Lower lobe of right lung (tissue), 2 donors: ENCODE measurements around the gene PHF8. TPM values are rescaled to one million over a fixed set of nuclear protein-coding genes. Genes with fewer than 3 reads are reported as not detected.

ENCODE experiments used
- ATAC-seq, 2 donors: fragments of 200-7000 bp; cut with Tn5 transposase; one replicate each; pipeline ENCODE4 v1.9.1; 2020 to 2022; ENCODE audit warnings: mild to moderate bottlenecking in 2 of 2, moderate library complexity in 2 of 2
- DNase-seq: peaks from one replicate; pipeline ENCODE4 v3.0.0-alpha.2; 2020
- H3K27ac ChIP-seq: fragments of 200-600 bp; one replicate; pipeline ENCODE4 v1.8.0; 2022
- H3K27me3 ChIP-seq: fragments of 200-600 bp; one replicate; pipeline ENCODE4 v1.8.0; 2022; ENCODE audit warnings: low read depth
- H3K36me3 ChIP-seq: fragments of 200-600 bp; one replicate; pipeline ENCODE4 v1.8.0; 2022; ENCODE audit warnings: mild to moderate bottlenecking
- H3K4me1 ChIP-seq: fragments of 200-600 bp; one replicate; pipeline ENCODE4 v1.8.0; 2022
- H3K4me3 ChIP-seq: fragments of 200-600 bp; one replicate; pipeline ENCODE4 v1.8.0; 2022; ENCODE audit warnings: mild to moderate bottlenecking
- H3K9me3 ChIP-seq: fragments of 200-600 bp; one replicate; pipeline ENCODE4 v1.8.0; 2022
- CTCF ChIP-seq: fragments of 200-600 bp; IDR thresholded peaks from one replicate; pipeline ENCODE4 v1.8.0; 2022; ENCODE audit warnings: antibody characterized with exemption, mild to moderate bottlenecking
- intact Hi-C: fragments of 100-400 bp; cut with DNase I; formaldehyde crosslinking; loops from one replicate; pipeline ENCODE4 v1.11.0; 2022
- total RNA-seq: library from RNA; stranded (reverse); fragmentation: NEBNext Ultra II Directional; extraction: Animal tissue kit (Norgen Biotek cat#: 25700); gene quantifications from one replicate; pipeline ENCODE4 v1.2.1, GENCODE V29; 2021
- donor health status: DM: no; HTN: yes; CAD: no; lungs with severe emphysema.

The PHF8 gene
- total RNA-seq, 1 donor from 2014 or later: 26.4 TPM

- Histone ChIP-seq H3K9me3 (no peaks in the 10 kb centered on the region), H3K4me1 (no peaks in the 10 kb centered on the region), H3K27me3 (no peaks in the 10 kb centered on the region), H3K4me3 (no peak overlapping the region), H3K36me3 (no peaks in the 10 kb centered on the region), H3K27ac (no peak overlapping the region)
- DNase-seq (no peak), ATAC-seq (peak in 1 of 2 donors; percentile 47)
- intact Hi-C loops: no loop called here
- TF ChIP-seq CTCF: no peak
Observed at GRCh38 chrX:53918702-53919101, 125.6 kb downstream of the PHF8 start.

GRCh38 chrX:53900623-53901022 lies 143.7 kb downstream of the PHF8 start:
- no peaks in the 10 kb centered on the region for H3K9me3 ChIP-seq
- no peak for ATAC-seq
- intact Hi-C loops: no loop called here

GRCh38 chrX:53895270-53895669 lies 149.0 kb downstream of the PHF8 start:
- DNase-seq (no peak), ATAC-seq (no peak)
- intact Hi-C loops: no loop called here
- H3K27ac ChIP-seq: no peak overlapping the region
- H3K4me3 ChIP-seq: no peak overlapping the region
- H3K27me3 ChIP-seq: no peaks in the 10 kb centered on the region
- no peaks in the 10 kb centered on the region for H3K9me3 ChIP-seq
- no peak for TF ChIP-seq CTCF
- no peaks in the 10 kb centered on the region for H3K36me3 ChIP-seq
- no peaks in the 10 kb centered on the region for H3K4me1 ChIP-seq

More at GRCh38 chrX:53900623-53901022, 143.7 kb downstream of the PHF8 start:
- H3K4me3 ChIP-seq: no peak overlapping the region
- no peaks in the 10 kb centered on the region for H3K36me3 ChIP-seq
- H3K27me3 ChIP-seq: no peaks in the 10 kb centered on the region
- H3K4me1 ChIP-seq: no peaks in the 10 kb centered on the region
- no peak for DNase-seq
- TF ChIP-seq CTCF: no peak
- H3K27ac ChIP-seq: no peak overlapping the region

Other genes with a start within 250 kb of the PHF8 start
- gene FAM120C, start 138.8 kb upstream of the PHF8 start, total RNA-seq: 9.0 TPM